ENCODE results near the gene CALU. TPM values are rescaled to one million over a fixed set of nuclear protein-coding genes. Genes with fewer than 3 reads are reported as not detected.

The CALU gene
- polyA plus RNA-seq, 1 donor from 2014 or later = 38.1 TPM

- Histone ChIP-seq H3K79me2 (replicated peaks; ENCODE audit: insufficient read depth, low read length) (no peaks in the 10 kb centered on the region), H3K36me3 (ENCODE audit: insufficient read depth, low read length) (peaks cover 7% of the 10 kb centered on the region), H2AFZ (ENCODE audit: low read depth, low read length) (no peak overlapping the region), H3F3A (ENCODE audit: insufficient read depth, low read length, poor library complexity, severe bottlenecking) (no peaks in the 10 kb centered on the region), H4K20me1 (ENCODE audit: insufficient read depth) (no peaks in the 10 kb centered on the region), H3K27ac (ENCODE audit: low read length) (no peak overlapping the region), H3K9me2 (ENCODE audit: insufficient read depth, low read length) (no peaks in the 10 kb centered on the region), H3K9me3 (ENCODE audit: low read length) (no peaks in the 10 kb centered on the region), H3K27me3 (ENCODE audit: insufficient read depth, low read depth, low read length) (no peaks in the 10 kb centered on the region), H3K9ac (ENCODE audit: low read length) (no peak overlapping the region), H3K4me3 (ENCODE audit: low read length) (no peak overlapping the region), H3K4me2 (ENCODE audit: low read length) (no peak overlapping the region)
- no peak for TF ChIP-seq EZH2 (IDR thresholded peaks at IDR 0.05; ENCODE audit: borderline replicate concordance, insufficient read depth, low read length, poor library complexity, severe bottlenecking)
- TF ChIP-seq MXI1 (conservative IDR thresholded peaks at IDR 0.05; ENCODE audit: poor library complexity, severe bottlenecking) = no peak
- TF ChIP-seq RAD21 (conservative IDR thresholded peaks at IDR 0.05) = no peak
- no peak for TF ChIP-seq REST (IDR thresholded peaks at IDR 0.05; ENCODE audit: borderline replicate concordance)
- TF ChIP-seq EP300 (conservative IDR thresholded peaks at IDR 0.05; ENCODE audit: poor library complexity, severe bottlenecking) = no peak
- no peak for TF ChIP-seq TAF1 (IDR thresholded peaks at IDR 0.05; ENCODE audit: low read depth)
- no peak for TF ChIP-seq SMC3 (conservative IDR thresholded peaks at IDR 0.05; ENCODE audit: poor library complexity)
- TF ChIP-seq, protein P1, sequence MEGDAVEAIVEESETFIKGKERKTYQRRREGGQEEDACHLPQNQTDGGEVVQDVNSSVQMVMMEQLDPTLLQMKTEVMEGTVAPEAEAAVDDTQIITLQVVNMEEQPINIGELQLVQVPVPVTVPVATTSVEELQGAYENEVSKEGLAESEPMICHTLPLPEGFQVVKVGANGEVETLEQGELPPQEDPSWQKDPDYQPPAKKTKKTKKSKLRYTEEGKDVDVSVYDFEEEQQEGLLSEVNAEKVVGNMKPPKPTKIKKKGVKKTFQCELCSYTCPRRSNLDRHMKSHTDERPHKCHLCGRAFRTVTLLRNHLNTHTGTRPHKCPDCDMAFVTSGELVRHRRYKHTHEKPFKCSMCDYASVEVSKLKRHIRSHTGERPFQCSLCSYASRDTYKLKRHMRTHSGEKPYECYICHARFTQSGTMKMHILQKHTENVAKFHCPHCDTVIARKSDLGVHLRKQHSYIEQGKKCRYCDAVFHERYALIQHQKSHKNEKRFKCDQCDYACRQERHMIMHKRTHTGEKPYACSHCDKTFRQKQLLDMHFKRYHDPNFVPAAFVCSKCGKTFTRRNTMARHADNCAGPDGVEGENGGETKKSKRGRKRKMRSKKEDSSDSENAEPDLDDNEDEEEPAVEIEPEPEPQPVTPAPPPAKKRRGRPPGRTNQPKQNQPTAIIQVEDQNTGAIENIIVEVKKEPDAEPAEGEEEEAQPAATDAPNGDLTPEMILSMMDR (IDR thresholded peaks at IDR 0.05; ENCODE audit: poor library complexity, severe bottlenecking) = no peak
- TF ChIP-seq POLR2AphosphoS5 (IDR thresholded peaks at IDR 0.05) = no peak
These were observed 61.8 kb downstream of the CALU start for GRCh38 chr7:128801003-128801402.

- H3K27me3 ChIP-seq (ENCODE audit: insufficient read depth, low read depth, low read length) = no peaks in the 10 kb centered on the region
- no peaks in the 10 kb centered on the region for H3K79me2 ChIP-seq (replicated peaks; ENCODE audit: insufficient read depth, low read length)
- TF ChIP-seq POLR2AphosphoS5 (IDR thresholded peaks at IDR 0.05) = no peak
- TF ChIP-seq MXI1 (conservative IDR thresholded peaks at IDR 0.05; ENCODE audit: poor library complexity, severe bottlenecking) = no peak
- TF ChIP-seq, protein P1 (IDR thresholded peaks at IDR 0.05; ENCODE audit: poor library complexity, severe bottlenecking) = no peak
- TF ChIP-seq TAF1 (IDR thresholded peaks at IDR 0.05; ENCODE audit: low read depth) = no peak
- no peak for TF ChIP-seq SMC3 (conservative IDR thresholded peaks at IDR 0.05; ENCODE audit: poor library complexity)
- TF ChIP-seq EZH2 (IDR thresholded peaks at IDR 0.05; ENCODE audit: borderline replicate concordance, insufficient read depth, low read length, poor library complexity, severe bottlenecking) = no peak
- H3K36me3 ChIP-seq (ENCODE audit: insufficient read depth, low read length) = peaks cover 15% of the 10 kb centered on the region
- H2AFZ ChIP-seq (ENCODE audit: low read depth, low read length) = no peak overlapping the region
- H3K9me2 ChIP-seq (ENCODE audit: insufficient read depth, low read length) = no peaks in the 10 kb centered on the region
- no peaks in the 10 kb centered on the region for H4K20me1 ChIP-seq (ENCODE audit: insufficient read depth)
- H3K9ac ChIP-seq (ENCODE audit: low read length) = no peak overlapping the region
- H3K4me2 ChIP-seq (ENCODE audit: low read length) = no peak overlapping the region
- no peaks in the 10 kb centered on the region for H3F3A ChIP-seq (ENCODE audit: insufficient read depth, low read length, poor library complexity, severe bottlenecking)
- no peak overlapping the region for H3K4me3 ChIP-seq (ENCODE audit: low read length)
- no peak overlapping the region for H3K27ac ChIP-seq (ENCODE audit: low read length)
- H3K9me3 ChIP-seq (ENCODE audit: low read length) = no peaks in the 10 kb centered on the region
These were observed 62.7 kb downstream of the CALU start for GRCh38 chr7:128801667-128802418.
